HepG2 (cell line): ENCODE results near the gene PIP5KL1. TPM values are rescaled to one million over a fixed set of nuclear protein-coding genes. Genes with fewer than 3 reads are reported as not detected.

ENCODE experiments used
- ATAC-seq: fragments of 200-7000 bp; cut with Tn5 transposase; 3 replicates; pipeline ENCODE4 v1.9.1; 2020; ENCODE audit warnings: mild to moderate bottlenecking, moderate library complexity
- BruUV-seq: library from RNA; stranded (reverse); fragments of 400-500 nt; replicated peaks from 2 replicates; lab custom pipeline; 2021; lab: Mats Ljungman, UMichigan
- CTCF ChIA-PET: fragments of 300-600 bp; formaldehyde crosslinking; extraction: SDS; loops from one replicate; lab custom pipeline; 2021; ENCODE audit warnings: low total read pairs, inconsistent platforms, low intra/inter-chr PET ratio; lab: Yijun Ruan, JAX
- POLR2A ChIA-PET: fragments of 350-600 bp; sonication (Branson Sonifier 250); formaldehyde crosslinking; loops from one replicate; lab custom pipeline; 2020; ENCODE audit warnings: antibody characterized with exemption, inconsistent platforms; lab: Yijun Ruan, JAX
- DNase-seq: peaks from one replicate; pipeline ENCODE4 v3.0.0-alpha.2; 2015; ENCODE audit warnings: low spot score
- FAIRE-seq: peaks from 3 replicates; lab custom pipeline; 2011; peaks lifted over from hg19 to GRCh38; lab: Jason Lieb, UNC
- H2AFZ ChIP-seq: one replicate; pipeline ENCODE4 v1.6.1; 2011; ENCODE audit warnings: low read length, inconsistent platforms
- H3K27ac ChIP-seq: fragments of 300-600 bp; 3 replicates; pipeline ENCODE4 v1.8.0; 2011; ENCODE audit warnings: mixed run types, mild to moderate bottlenecking, mixed read lengths, low read length, inconsistent platforms; ENCODE audit not compliant: insufficient read depth; ENCODE audit errors: extremely low read length
- H3K27me3 ChIP-seq, 2 experiments: fragments of 200-600 bp in 1 of 2; 2 replicates in 1 of 2; 3 replicates in 1 of 2; pipeline versions ENCODE4 v1.6.0 to v1.8.0; 2011; ENCODE audit warnings: low read length in 2 of 2, mild to moderate bottlenecking in 2 of 2, moderate library complexity in 2 of 2, inconsistent platforms in 1 of 2; ENCODE audit not compliant: insufficient read depth in 2 of 2, control insufficient read depth in 1 of 2
- H3K36me3 ChIP-seq, 2 experiments: fragments of 200-600 bp in 1 of 2; replicated peaks in 1 of 2; 2 replicates in 1 of 2; 3 replicates in 1 of 2; pipeline versions ENCODE4 v1.5.1 to v1.8.0; 2011; ENCODE audit warnings: low read length in 2 of 2, inconsistent platforms in 1 of 2; ENCODE audit not compliant: insufficient read depth in 2 of 2, control insufficient read depth in 1 of 2
- H3K4me1 ChIP-seq: 2 replicates; pipeline ENCODE4 v1.5.1; 2012; ENCODE audit warnings: low read length, inconsistent platforms; ENCODE audit not compliant: insufficient read depth
- H3K4me2 ChIP-seq: 2 replicates; pipeline ENCODE4 v1.6.0; 2011; ENCODE audit warnings: low read depth, low read length, inconsistent platforms
- H3K4me3 ChIP-seq, 3 experiments: fragments of 200-600 bp in 1 of 3; sonication (generic), shearing (Covaris generic) in 1 of 3; replicated peaks in 1 of 3; 2 replicates each; pipeline ENCODE4 v1.5.1; 2011 to 2016; ENCODE audit warnings: low read length in 3 of 3, inconsistent platforms in 2 of 3, low read depth in 2 of 3, mild to moderate bottlenecking in 2 of 3, control low read depth in 1 of 3, mixed read lengths in 1 of 3; ENCODE audit not compliant: insufficient read depth in 1 of 3
- H3K79me2 ChIP-seq: one replicate; pipeline ENCODE4 v1.6.1; 2011; ENCODE audit warnings: low read length, inconsistent platforms; ENCODE audit not compliant: insufficient read depth
- H3K9ac ChIP-seq: 2 replicates; pipeline ENCODE4 v1.6.0; 2011; ENCODE audit warnings: mild to moderate bottlenecking, low read depth, low read length, inconsistent platforms; ENCODE audit not compliant: insufficient read depth
- H3K9me3 ChIP-seq: 2 replicates; pipeline ENCODE4 v1.5.1; 2012; ENCODE audit warnings: mild to moderate bottlenecking, low read length
- H4K20me1 ChIP-seq: 2 replicates; pipeline ENCODE4 v1.6.0; 2011; ENCODE audit warnings: inconsistent platforms, mild to moderate bottlenecking, low read length, moderate library complexity; ENCODE audit not compliant: insufficient read depth
- ELF1 ChIP-seq: sonication (generic); formaldehyde crosslinking; IDR thresholded peaks from 2 replicates; pipeline ENCODE4 v1.4.0; 2020; ENCODE audit warnings: missing genetic modification reagents
- HNRNPH1 ChIP-seq: fragments of 200-400 bp; formaldehyde crosslinking; optimal IDR thresholded peaks from 2 replicates; pipeline ENCODE3; 2017; ENCODE audit warnings: mild to moderate bottlenecking, low read depth, low read length
- KMT2A ChIP-seq: sonication (generic); formaldehyde crosslinking; IDR thresholded peaks from 2 replicates; pipeline ENCODE4 v1.4.0; 2020; ENCODE audit warnings: missing genetic modification reagents
- MYNN ChIP-seq: sonication (generic); formaldehyde crosslinking; IDR thresholded peaks from 2 replicates; pipeline ENCODE4 v1.4.0; 2020; ENCODE audit warnings: mild to moderate bottlenecking, low read depth, missing genetic modification reagents
- TFAP4 ChIP-seq: sonication (generic); IDR thresholded peaks from 2 replicates; pipeline ENCODE4 v1.6.1; 2016; ENCODE audit warnings: low read depth, borderline replicate concordance
- ZKSCAN8 ChIP-seq: IDR thresholded peaks from 2 replicates; pipeline ENCODE4 v1.6.1; 2016; ENCODE audit warnings: borderline replicate concordance, missing genetic modification reagents, missing compliant biosample characterization
- ZNF615 ChIP-seq: sonication (generic); formaldehyde crosslinking; IDR thresholded peaks from 2 replicates; pipeline ENCODE4 v1.5.0; 2020; ENCODE audit warnings: mild to moderate bottlenecking, missing genetic modification reagents, borderline replicate concordance
- ZNF720 ChIP-seq: sonication (generic); formaldehyde crosslinking; IDR thresholded peaks from 2 replicates; pipeline ENCODE4 v1.4.0; 2020; ENCODE audit warnings: missing genetic modification reagents
- WGBS: methylation state at CpG from one replicate; pipeline ENCODE4 v1.1.6; 2017; ENCODE audit warnings: low lambda C conversion rate; 5-methylcytosine and 5-hydroxymethylcytosine counted together
- in situ Hi-C: cut with HindIII; loops from 2 replicates; pipeline ENCODE4 v1.10.0; 2017; ENCODE audit warnings: low pct_unique_long_range_greater_than_20kb; ENCODE audit not compliant: extremely low pct_ligation_motif_present
- intact Hi-C: fragments of 100-400 bp; cut with micrococcal nuclease; formaldehyde crosslinking; loops from one replicate; pipeline ENCODE4 v1.10.0; 2022; ENCODE audit not compliant: unreplicated experiment
- polyA plus RNA-seq, 8 experiments: library from polyadenylated mRNA; depleted of rRNA in 3 of 8; stranded (reverse) in 7 of 8; unstranded in 1 of 8; fragments of >200 nt; fragmentation: Illumina TruSeq in 4 of 8; extraction: Trizol in 4 of 8; gene quantifications; 2 replicates each; pipeline versions ENCODE4 v1.2.1 to v1.2.3, GENCODE V29; 2011 to 2016; ENCODE audit warnings: low read depth in 4 of 8, missing spikeins in 1 of 8, mixed read lengths in 1 of 8; ENCODE audit not compliant: insufficient read depth in 1 of 8
- total RNA-seq, 5 experiments: library from RNA; depleted of rRNA; stranded (reverse); fragments of >200 nt; fragmentation: Illumina TruSeq; extraction: Trizol; gene quantifications; 2 replicates each; pipeline ENCODE4 v1.2.3, GENCODE V29; 2016; ENCODE audit warnings: low read depth in 1 of 5

Gene PIP5KL1
- total and polyA plus RNA-seq, 2 of the 13 experiments (the other 11 are each of a cell fraction or from before 2014, with no cell fraction given), result 0.20 to 0.49 TPM

DNA sequence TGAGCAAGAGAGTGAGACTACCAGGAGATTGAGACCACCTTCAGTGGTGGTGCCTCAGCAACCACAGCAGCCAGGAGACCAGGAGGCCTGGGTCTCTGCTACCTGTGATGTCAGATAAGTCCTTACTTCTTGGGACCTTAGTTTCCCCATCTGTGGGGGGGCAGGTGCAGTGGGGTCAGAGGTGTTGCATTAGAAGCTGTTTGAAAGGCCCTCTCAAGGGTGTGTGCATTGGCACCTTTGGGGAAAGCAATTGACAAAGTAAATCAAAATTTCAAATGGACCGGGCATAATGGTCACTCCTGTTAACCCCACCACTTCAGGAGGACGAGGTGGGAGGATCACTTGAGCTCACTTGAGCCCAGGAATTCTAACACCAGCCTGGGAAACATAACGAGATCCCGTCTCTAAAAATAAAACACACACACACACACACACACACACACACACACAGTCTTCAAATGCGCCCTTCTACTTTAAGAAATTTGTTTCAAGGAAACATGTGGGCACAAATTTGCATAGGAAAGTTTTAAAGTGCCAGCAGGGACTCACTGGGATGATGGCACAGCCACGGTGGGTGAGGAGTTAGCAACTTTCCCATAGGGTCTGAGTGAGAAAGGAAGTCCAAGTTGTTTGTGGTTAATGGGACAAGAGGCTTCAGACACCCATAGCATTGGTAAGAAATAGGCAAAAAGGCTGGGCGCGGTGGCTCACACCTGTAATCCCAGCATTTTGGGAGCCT lies 51.8 kb downstream of the PIP5KL1 start:
- TF ChIP-seq HNRNPH1 (no peak), MYNN (CRISPR knock-in tag) (no peak), KMT2A (CRISPR knock-in tag) (no peak), ELF1 (CRISPR knock-in tag) (no peak), ZKSCAN8 (no peak), ZNF615 (CRISPR knock-in tag) (no peak), TFAP4 (no peak), ZNF720 (CRISPR knock-in tag) (no peak)
- TF ChIP-seq, all 625 proteins: peak for 0
- Histone ChIP-seq H3K9ac (no peak overlapping the region), H3K36me3 (no peaks in the 10 kb centered on the region), H3K27me3 (no peaks in the 10 kb centered on the region), H2AFZ (no peak overlapping the region), H3K4me1 (peaks cover 38% of the 10 kb centered on the region), H3K4me2 (peak overlapping the region; percentile 100), H3K4me3 (peak overlapping the region in 1 of 3 experiments; percentile 82; a peak in 1 of 6 replicates), H3K79me2 (no peaks in the 10 kb centered on the region), H4K20me1 (no peaks in the 10 kb centered on the region), H3K9me3 (no peaks in the 10 kb centered on the region), H3K27ac (no peak overlapping the region)
- in situ Hi-C loops (no loop called here), intact Hi-C loops (no loop called here)
- ATAC-seq, result no peak
- POLR2A ChIA-PET, result interaction anchor here (1.0 to 2.3 kb wide), 2 partner anchors 19 to 38 kb away, joined by 6 read pairs; partner anchors contain the start of gene ST6GALNAC4
- BruUV-seq, result no TSS peak
- FAIRE-seq, result no peak
- 90% methylated on average over 8 of the region's 8 CpGs for WGBS
- CTCF ChIA-PET, result no interaction called here
- no peak for DNase-seq
